Coronary artery (tissue), 2 donors: Measurements from ENCODE around the gene RBM26.

Source experiments
- DNase-seq: peaks from one replicate; pipeline ENCODE4 v3.0.0-alpha.2; 2017; ENCODE audit warnings: low spot score
- H3K27ac ChIP-seq, 2 donors: fragments of 200-600 bp; sonication (generic); one replicate each; pipeline ENCODE4 v1.5.1; 2016 to 2019
- H3K4me3 ChIP-seq: fragments of 200-600 bp; sonication (generic); 2 replicates; pipeline ENCODE4 v1.5.1; 2016; ENCODE audit warnings: mild to moderate bottlenecking, moderate library complexity
- TF ChIP-seq, protein P1 (sequence below): fragments of 200-600 bp; sonication (generic); IDR thresholded peaks from one replicate; pipeline ENCODE4 v1.5.1; 2019; ENCODE audit warnings: antibody characterized with exemption

The RBM26 gene

DNA sequence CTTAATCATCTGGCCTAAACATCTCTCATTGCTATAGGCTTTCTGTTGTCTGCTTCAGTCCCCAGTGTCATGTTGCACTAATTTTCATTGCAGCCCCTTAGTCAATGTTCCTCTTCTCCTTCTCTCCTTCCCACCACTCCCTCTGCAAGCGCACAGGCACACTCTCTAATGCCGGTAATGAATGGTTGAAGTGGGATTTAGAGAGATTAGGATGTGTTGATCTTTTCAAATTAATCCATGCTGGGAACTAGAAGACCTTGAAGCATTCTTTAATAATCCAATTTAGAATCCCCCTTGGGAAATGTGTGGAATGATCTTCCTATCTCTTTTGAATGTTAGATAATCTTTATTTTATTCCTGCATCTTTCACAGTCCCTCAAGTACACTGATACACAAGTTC, 41.7 kb upstream of the RBM26 start:
- no peak overlapping the region for H3K4me3 ChIP-seq
- no peak for DNase-seq
- no peak overlapping the region for H3K27ac ChIP-seq
- TF ChIP-seq, protein P1, sequence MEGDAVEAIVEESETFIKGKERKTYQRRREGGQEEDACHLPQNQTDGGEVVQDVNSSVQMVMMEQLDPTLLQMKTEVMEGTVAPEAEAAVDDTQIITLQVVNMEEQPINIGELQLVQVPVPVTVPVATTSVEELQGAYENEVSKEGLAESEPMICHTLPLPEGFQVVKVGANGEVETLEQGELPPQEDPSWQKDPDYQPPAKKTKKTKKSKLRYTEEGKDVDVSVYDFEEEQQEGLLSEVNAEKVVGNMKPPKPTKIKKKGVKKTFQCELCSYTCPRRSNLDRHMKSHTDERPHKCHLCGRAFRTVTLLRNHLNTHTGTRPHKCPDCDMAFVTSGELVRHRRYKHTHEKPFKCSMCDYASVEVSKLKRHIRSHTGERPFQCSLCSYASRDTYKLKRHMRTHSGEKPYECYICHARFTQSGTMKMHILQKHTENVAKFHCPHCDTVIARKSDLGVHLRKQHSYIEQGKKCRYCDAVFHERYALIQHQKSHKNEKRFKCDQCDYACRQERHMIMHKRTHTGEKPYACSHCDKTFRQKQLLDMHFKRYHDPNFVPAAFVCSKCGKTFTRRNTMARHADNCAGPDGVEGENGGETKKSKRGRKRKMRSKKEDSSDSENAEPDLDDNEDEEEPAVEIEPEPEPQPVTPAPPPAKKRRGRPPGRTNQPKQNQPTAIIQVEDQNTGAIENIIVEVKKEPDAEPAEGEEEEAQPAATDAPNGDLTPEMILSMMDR = no peak

DNA sequence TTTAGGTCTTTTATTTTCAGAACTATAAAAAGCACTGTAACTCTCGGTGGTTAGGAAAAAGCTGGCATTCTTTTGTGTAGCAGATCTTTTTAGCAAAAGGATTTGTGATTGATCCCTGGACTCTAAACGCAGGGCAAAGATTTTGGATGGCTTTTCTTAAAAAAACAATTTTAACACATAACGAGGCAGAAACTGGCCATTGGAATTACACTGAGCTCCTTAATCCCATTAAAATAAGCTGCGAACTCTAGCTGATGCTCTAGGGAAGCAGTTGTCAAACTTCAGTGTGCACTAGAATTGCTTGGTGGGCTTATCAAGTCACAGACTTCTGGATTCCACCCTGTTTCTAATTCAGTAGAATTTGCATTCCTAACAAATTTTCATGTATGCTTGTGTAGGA, 41.1 kb upstream of the RBM26 start:
- TF ChIP-seq, protein P1 = no peak
- DNase-seq = no peak
- Histone ChIP-seq H3K4me3 (no peak overlapping the region), H3K27ac (no peak overlapping the region)

- TF ChIP-seq, protein P1 = no peak
- no peak for DNase-seq
- no peak overlapping the region for H3K4me3 ChIP-seq
- no peak overlapping the region for H3K27ac ChIP-seq
Observed at GRCh38 chr13:79445968-79446645, 40.1 kb upstream of the RBM26 start.

DNA sequence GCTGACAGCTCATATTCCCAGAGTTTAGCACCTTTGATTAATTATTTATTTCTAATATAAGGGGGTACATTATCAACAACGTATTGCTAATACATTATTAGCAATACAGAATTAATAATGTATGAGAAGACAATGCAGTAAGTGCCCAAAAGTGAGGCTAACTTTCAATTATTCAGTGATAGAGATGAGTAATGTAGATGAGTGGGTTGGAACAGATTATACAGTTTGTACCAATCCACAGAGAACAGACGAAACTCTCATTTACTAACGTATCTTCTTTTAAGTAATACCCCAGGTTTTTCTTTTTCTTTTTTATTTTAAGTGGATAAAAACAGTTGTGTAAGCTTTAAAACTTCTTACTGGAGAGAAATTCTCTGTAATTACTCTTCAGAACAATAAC, 36.7 kb upstream of the RBM26 start:
- TF ChIP-seq, protein P1 = no peak
- H3K27ac ChIP-seq = no peak overlapping the region
- no peak for DNase-seq
- no peak overlapping the region for H3K4me3 ChIP-seq

DNA sequence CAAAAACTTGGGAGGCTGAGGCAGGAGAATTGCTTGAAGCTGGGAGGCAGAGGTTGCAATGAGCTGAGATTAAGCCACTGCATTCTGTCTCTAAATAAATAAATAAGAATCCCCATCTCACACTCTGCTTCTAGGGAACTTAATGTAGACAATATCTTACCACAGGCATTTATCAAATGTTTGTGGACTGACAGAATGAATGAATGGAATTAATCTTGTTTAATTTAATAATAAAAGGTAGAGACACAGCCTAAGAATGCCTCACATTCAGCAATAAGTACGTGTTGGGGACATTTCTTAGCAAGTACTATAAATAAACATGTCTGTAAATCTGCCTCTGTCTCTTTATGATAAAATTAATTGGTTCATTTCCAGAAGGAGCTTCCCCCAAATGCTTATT, 36.2 kb upstream of the RBM26 start:
- Histone ChIP-seq H3K4me3 (no peak overlapping the region), H3K27ac (no peak overlapping the region)
- DNase-seq = no peak
- TF ChIP-seq, protein P1 = no peak

- Histone ChIP-seq H3K27ac (no peak overlapping the region), H3K4me3 (no peak overlapping the region)
- DNase-seq = no peak
- TF ChIP-seq, protein P1 = no peak
Observed at GRCh38 chr13:79440958-79441528, 35.0 kb upstream of the RBM26 start.

DNA sequence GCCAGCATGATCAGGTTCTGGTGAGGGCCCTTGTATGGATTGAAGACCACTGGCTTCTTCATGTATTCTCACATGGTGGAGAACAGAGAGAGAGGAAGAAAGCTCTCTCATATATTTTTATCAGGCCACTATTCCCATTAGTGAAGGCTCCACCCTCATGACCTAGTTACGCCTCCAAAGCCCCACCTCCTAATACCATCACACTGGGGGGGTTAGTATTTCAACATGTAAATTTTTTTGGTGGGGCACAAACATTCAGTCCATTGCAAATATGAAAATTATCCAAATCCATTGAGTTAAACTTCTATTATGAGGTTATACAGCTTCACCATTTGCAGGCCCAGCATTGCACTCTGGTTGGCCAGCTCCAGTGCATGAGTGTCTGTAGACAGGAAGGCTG, 33.2 kb upstream of the RBM26 start:
- DNase-seq = no peak
- TF ChIP-seq, protein P1 = no peak
- Histone ChIP-seq H3K4me3 (no peak overlapping the region), H3K27ac (no peak overlapping the region)
